Coronary artery (tissue), 2 donors: ENCODE results near the gene SLC33A1.

Source experiments
- DNase-seq: peaks from one replicate; pipeline ENCODE4 v3.0.0-alpha.2; 2017; ENCODE audit warnings: low spot score
- H3K27ac ChIP-seq, 2 donors: fragments of 200-600 bp; sonication (generic); one replicate each; pipeline ENCODE4 v1.5.1; 2016 to 2019
- H3K4me3 ChIP-seq: fragments of 200-600 bp; sonication (generic); 2 replicates; pipeline ENCODE4 v1.5.1; 2016; ENCODE audit warnings: mild to moderate bottlenecking, moderate library complexity
- TF ChIP-seq, protein P1 (sequence below): fragments of 200-600 bp; sonication (generic); IDR thresholded peaks from one replicate; pipeline ENCODE4 v1.5.1; 2019; ENCODE audit warnings: antibody characterized with exemption

The SLC33A1 gene

GRCh38 chr3:155785662-155786295 is 68.4 kb downstream of the SLC33A1 start:
- DNase-seq = no peak
- Histone ChIP-seq H3K27ac (no peak overlapping the region), H3K4me3 (no peak overlapping the region)
- TF ChIP-seq, protein P1, sequence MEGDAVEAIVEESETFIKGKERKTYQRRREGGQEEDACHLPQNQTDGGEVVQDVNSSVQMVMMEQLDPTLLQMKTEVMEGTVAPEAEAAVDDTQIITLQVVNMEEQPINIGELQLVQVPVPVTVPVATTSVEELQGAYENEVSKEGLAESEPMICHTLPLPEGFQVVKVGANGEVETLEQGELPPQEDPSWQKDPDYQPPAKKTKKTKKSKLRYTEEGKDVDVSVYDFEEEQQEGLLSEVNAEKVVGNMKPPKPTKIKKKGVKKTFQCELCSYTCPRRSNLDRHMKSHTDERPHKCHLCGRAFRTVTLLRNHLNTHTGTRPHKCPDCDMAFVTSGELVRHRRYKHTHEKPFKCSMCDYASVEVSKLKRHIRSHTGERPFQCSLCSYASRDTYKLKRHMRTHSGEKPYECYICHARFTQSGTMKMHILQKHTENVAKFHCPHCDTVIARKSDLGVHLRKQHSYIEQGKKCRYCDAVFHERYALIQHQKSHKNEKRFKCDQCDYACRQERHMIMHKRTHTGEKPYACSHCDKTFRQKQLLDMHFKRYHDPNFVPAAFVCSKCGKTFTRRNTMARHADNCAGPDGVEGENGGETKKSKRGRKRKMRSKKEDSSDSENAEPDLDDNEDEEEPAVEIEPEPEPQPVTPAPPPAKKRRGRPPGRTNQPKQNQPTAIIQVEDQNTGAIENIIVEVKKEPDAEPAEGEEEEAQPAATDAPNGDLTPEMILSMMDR = no peak

DNA sequence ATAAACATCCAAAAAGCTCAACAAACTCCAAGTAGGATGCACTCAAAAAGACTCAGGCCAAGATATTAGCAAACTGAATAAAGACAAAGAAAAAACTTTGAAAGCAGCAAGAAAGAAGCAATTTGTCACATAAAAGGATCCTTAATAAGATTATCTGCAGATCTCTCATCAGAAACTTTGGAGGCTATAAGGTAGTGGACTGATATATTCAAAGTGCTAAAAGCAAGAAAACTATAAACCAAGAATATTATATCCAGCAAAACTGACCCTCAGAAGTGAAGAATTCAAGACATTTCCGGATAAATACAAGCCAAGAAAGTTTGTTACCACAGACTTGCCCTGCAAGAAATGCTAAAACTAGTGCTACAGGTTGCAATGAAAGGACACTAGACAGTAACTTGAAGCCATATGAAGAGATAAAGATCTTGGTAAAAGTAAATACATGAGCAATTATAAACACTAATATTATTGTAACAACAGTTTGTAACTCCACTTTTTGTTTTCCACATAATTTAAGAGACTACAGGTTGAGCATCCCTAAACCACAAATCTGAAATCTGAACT is 71.8 kb downstream of the SLC33A1 start:
- no peak overlapping the region for H3K4me3 ChIP-seq
- H3K27ac ChIP-seq = no peak overlapping the region
- TF ChIP-seq, protein P1 = no peak
- no peak for DNase-seq

DNA sequence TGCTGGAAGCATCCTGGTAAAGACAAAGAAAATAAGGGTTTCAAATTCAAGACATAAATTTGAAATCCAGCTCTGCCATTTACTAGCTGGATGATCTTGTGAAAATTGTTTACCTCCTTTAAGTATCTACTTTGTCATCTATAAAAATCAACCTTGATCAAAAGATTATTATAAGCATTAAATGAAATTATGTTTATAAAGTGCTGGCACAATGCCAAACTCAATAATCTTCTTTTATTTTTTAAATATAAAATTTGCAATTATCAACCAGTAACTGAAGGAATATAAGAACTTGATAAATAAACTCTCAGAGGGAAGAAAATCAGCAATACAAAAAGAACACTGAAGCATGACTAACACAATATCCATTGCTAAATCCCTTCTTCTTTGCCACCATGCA is 73.9 kb downstream of the SLC33A1 start:
- no peak overlapping the region for H3K4me3 ChIP-seq
- no peak overlapping the region for H3K27ac ChIP-seq
- no peak for DNase-seq
- TF ChIP-seq, protein P1 = no peak

DNA sequence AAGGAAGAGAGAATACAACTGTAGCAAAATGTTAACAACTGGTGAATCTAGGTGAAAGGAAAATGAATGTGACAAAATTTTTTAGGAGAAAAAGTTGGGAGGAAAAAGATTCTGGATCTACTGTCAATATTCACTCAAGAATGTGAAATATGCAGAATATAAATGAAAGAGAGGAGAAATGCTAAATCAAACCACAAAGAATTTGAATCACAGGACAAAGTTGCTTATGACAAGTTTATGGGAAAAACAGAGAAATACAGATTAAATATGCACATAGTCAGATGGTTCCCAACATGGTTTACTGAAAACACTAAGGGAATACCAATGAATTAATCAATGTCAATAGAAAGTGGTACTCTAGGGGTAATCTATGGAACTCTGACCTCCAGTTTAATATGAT is 75.8 kb downstream of the SLC33A1 start:
- H3K27ac ChIP-seq = no peak overlapping the region
- TF ChIP-seq, protein P1 = no peak
- no peak overlapping the region for H3K4me3 ChIP-seq
- DNase-seq = no peak

GRCh38 chr3:155772801-155773200 is 81.4 kb downstream of the SLC33A1 start:
- TF ChIP-seq, protein P1 = no peak
- Histone ChIP-seq H3K27ac (no peak overlapping the region), H3K4me3 (no peak overlapping the region)
- no peak for DNase-seq

DNA sequence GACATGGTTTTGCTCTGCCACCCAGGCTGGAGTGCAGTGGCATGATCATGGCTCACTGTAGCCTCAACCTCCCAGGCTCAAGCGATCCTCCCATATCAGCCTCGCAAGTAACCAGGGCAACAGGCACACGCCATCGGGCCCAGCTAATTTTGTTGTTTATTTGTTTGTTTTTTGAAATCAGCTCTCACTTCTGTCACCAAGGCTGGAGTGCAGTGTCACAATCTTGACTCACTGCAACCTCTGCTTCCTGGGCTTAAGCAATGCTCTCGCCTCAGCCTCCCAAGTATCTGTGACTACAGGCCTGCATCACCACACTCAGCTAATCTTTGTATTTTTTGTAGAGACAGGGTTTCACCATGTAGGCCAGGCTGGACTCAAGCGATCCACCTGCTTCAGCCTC is 83.1 kb downstream of the SLC33A1 start:
- TF ChIP-seq, protein P1 = no peak
- no peak overlapping the region for H3K4me3 ChIP-seq
- no peak overlapping the region for H3K27ac ChIP-seq
- DNase-seq = no peak
